Calu3 (cell line): ENCODE results near the gene RPRD1B. TPM values are rescaled to one million over a fixed set of nuclear protein-coding genes. Genes with fewer than 3 reads are reported as not detected.

ENCODE experiments used
- BruUV-seq: library from RNA; stranded (reverse); fragments of 400-500 nt; replicated peaks from 2 replicates; lab custom pipeline; 2021; lab: Mats Ljungman, UMichigan
- CTCF ChIA-PET: fragments of 300-600 bp; sonication (Branson Sonifier 250); formaldehyde crosslinking; loops from one replicate; lab custom pipeline; 2022; ENCODE audit warnings: antibody characterized with exemption; lab: Charles Lee
- DNase-seq: peaks from one replicate; pipeline ENCODE4 v3.0.0; 2022
- H3K27ac Mint-ChIP-seq: one replicate; pipeline ENCODE4 v1.8.0; 2022; ENCODE audit warnings: mixed read lengths; ENCODE audit not compliant: unreplicated experiment
- H3K27me3 Mint-ChIP-seq: one replicate; pipeline ENCODE4 v1.8.0; 2022; ENCODE audit warnings: mixed read lengths; ENCODE audit not compliant: unreplicated experiment
- H3K36me3 Mint-ChIP-seq: one replicate; pipeline ENCODE4 v1.8.0; 2022; ENCODE audit warnings: mild to moderate bottlenecking, moderate library complexity, mixed read lengths; ENCODE audit not compliant: insufficient read depth, unreplicated experiment
- H3K4me1 Mint-ChIP-seq: one replicate; pipeline ENCODE4 v1.8.0; 2022; ENCODE audit warnings: mild to moderate bottlenecking, low read depth, mixed read lengths; ENCODE audit not compliant: unreplicated experiment
- H3K4me3 Mint-ChIP-seq: one replicate; pipeline ENCODE4 v1.8.0; 2022; ENCODE audit warnings: mild to moderate bottlenecking, low read depth, moderate library complexity, mixed read lengths; ENCODE audit not compliant: unreplicated experiment
- H3K9me3 Mint-ChIP-seq: one replicate; pipeline ENCODE4 v1.8.0; 2022; ENCODE audit warnings: low read depth, mixed read lengths; ENCODE audit not compliant: unreplicated experiment
- intact Hi-C: fragments of 100-400 bp; cut with micrococcal nuclease; formaldehyde crosslinking; loops from one replicate; pipeline ENCODE4 v1.10.0; 2022; ENCODE audit not compliant: unreplicated experiment
- total RNA-seq: library from RNA; stranded (reverse); gene quantifications from 2 replicates; pipeline ENCODE4 v1.2.3, GENCODE V29; 2022
- TF ChIP-seq, protein P1 (sequence below): fragments of 200-600 bp; IDR thresholded peaks from one replicate; pipeline ENCODE4 v1.8.0; 2022; ENCODE audit warnings: antibody characterized with exemption; ENCODE audit not compliant: unreplicated experiment

Gene RPRD1B
- total RNA-seq, 1 experiment from 2014 or later = 53.5 TPM

DNA sequence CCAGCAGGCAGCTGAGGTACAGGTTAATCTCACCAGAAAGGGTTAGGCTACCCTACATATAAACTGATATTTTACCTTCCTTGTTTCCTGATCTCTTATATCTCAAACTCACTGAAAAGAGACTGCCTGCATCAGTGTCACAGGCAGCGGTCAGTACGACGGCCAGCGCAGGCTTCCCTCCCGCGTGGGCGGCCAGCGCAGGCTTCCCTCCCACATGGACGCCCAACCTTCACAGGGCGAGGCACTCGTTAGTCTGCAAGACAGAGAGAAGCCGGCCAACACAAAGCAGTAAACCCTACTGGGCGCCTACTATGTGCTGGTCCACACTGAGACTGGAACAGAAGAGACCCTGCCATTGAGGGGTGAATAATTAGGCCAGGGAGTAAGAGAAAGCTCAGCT lies 33.3 kb upstream of the RPRD1B start:
- Mint-ChIP-seq H3K4me1 (no peaks in the 10 kb centered on the region), H3K4me3 (no peak overlapping the region), H3K27me3 (no peaks in the 10 kb centered on the region), H3K27ac (no peak overlapping the region), H3K36me3 (peaks cover 42% of the 10 kb centered on the region), H3K9me3 (no peaks in the 10 kb centered on the region)
- TF ChIP-seq, protein P1, sequence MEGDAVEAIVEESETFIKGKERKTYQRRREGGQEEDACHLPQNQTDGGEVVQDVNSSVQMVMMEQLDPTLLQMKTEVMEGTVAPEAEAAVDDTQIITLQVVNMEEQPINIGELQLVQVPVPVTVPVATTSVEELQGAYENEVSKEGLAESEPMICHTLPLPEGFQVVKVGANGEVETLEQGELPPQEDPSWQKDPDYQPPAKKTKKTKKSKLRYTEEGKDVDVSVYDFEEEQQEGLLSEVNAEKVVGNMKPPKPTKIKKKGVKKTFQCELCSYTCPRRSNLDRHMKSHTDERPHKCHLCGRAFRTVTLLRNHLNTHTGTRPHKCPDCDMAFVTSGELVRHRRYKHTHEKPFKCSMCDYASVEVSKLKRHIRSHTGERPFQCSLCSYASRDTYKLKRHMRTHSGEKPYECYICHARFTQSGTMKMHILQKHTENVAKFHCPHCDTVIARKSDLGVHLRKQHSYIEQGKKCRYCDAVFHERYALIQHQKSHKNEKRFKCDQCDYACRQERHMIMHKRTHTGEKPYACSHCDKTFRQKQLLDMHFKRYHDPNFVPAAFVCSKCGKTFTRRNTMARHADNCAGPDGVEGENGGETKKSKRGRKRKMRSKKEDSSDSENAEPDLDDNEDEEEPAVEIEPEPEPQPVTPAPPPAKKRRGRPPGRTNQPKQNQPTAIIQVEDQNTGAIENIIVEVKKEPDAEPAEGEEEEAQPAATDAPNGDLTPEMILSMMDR = no peak
- CTCF ChIA-PET = no interaction called here
- BruUV-seq = no TSS peak
- no peak for DNase-seq
- intact Hi-C loops = no loop called here

DNA sequence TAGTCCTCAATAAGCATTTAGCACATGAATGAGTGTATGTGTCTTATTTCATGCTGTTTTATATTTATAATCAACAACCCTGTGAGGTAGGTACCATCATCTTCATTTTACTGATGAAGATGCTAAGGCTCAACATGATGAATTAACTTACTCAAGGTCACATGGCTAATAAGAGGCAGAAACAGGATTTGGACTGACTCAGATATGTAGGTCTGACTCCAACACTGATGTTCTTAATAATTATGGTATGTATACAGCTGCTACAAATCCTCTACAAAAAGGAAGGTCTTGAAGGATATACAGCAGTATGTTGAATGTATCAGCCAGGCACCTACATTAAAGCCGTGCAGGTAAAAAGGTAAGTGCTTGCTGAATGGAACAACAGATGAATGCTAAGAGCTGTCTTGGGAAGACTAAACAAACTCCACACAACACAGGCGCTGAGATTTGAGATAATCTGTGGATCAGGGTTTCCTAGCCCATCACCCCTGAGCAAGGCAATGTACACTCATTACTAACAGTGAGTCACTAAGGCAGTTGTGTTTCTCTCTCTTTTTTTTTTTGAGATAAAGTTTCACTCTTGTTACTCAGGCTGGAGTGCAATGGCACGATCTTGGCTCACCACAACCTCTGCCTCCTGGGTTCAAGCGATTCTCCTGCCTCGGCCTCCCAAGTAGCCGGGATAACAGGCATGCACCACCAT lies 32.2 kb upstream of the RPRD1B start:
- Mint-ChIP-seq H3K27ac (no peak overlapping the region), H3K4me3 (no peak overlapping the region), H3K27me3 (no peaks in the 10 kb centered on the region), H3K36me3 (peaks cover 42% of the 10 kb centered on the region), H3K4me1 (no peaks in the 10 kb centered on the region), H3K9me3 (no peaks in the 10 kb centered on the region)
- no peak for DNase-seq
- no TSS peak for BruUV-seq
- CTCF ChIA-PET = no interaction called here
- TF ChIP-seq, protein P1 = no peak
- intact Hi-C loops = no loop called here

DNA sequence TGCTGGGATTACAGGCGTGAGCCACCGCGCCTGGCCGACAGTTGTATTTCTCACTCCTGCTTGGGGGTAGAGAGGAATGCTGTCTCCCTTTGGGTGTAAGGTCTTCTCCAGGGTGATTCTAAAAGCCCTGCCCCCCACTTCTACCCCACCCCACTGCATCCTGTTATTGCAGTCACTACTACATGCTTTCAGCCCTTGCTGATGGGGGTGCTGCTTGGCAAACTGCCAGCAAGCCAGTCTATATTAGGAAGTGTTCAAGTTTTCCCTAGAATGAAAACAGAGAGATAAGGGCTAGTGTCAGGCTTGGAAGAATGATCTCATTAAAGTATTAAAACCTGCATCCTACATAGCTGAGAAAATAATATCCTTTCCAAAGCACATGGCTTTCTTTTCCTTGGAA lies 31.6 kb upstream of the RPRD1B start:
- intact Hi-C loops = no loop called here
- TF ChIP-seq, protein P1 = no peak
- Mint-ChIP-seq H3K9me3 (no peaks in the 10 kb centered on the region), H3K27ac (no peak overlapping the region), H3K4me1 (no peaks in the 10 kb centered on the region), H3K27me3 (no peaks in the 10 kb centered on the region), H3K36me3 (peaks cover 41% of the 10 kb centered on the region), H3K4me3 (no peak overlapping the region)
- no peak for DNase-seq
- CTCF ChIA-PET = no interaction called here
- BruUV-seq = no TSS peak

DNA sequence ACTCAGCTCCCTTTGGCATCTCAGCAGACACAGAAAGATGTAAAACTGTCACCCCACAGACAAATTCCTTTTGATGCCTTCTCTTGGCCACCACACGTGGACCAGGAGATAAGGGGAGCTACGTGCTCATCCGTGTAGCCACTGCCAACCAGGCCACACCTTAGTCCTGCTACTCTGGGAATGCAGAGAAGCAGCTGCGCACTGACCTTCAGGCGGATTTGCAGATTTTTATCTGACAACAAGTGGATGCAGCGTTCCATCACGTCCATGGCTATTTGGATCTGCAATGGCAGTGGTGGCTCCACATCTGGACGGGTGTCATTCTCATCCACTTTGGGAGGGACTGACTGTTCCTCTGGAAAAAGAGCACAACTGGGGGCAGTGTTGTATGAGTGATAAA lies 31.1 kb upstream of the RPRD1B start:
- no peaks in the 10 kb centered on the region for H3K9me3 Mint-ChIP-seq
- CTCF ChIA-PET = no interaction called here
- H3K36me3 Mint-ChIP-seq = peaks cover 37% of the 10 kb centered on the region

More for the DNA sequence above, 31.1 kb upstream of the RPRD1B start:
- no TSS peak for BruUV-seq
- DNase-seq = no peak
- TF ChIP-seq, protein P1 = no peak
- no peaks in the 10 kb centered on the region for H3K4me1 Mint-ChIP-seq
- H3K4me3 Mint-ChIP-seq = no peak overlapping the region
- intact Hi-C loops = no loop called here
- H3K27ac Mint-ChIP-seq = no peak overlapping the region
- H3K27me3 Mint-ChIP-seq = no peaks in the 10 kb centered on the region
